ENCODE results near the gene LIN54. TPM values are rescaled to one million over a fixed set of nuclear protein-coding genes. Genes with fewer than 3 reads are reported as not detected.

Gene LIN54
- total and polyA plus RNA-seq, 2 of the 13 experiments (the other 11 are each of a cell fraction or from before 2014, with no cell fraction given), result 25.2 to 32.9 TPM

- no peak for TF ChIP-seq ZBTB26 (CRISPR knock-in tag; IDR thresholded peaks at IDR 0.05; ENCODE audit: borderline replicate concordance)
- 0 out of 2 replicates have a peak, but pooled peaks have one; percentile 43 for TF ChIP-seq FOXK1 (CRISPR knock-in tag; IDR thresholded peaks at IDR 0.05; ENCODE audit: borderline replicate concordance, low read depth)
- TF ChIP-seq ZNF136 (CRISPR knock-in tag; IDR thresholded peaks at IDR 0.05; ENCODE audit: low read depth), result no peak
- TF ChIP-seq PATZ1 (CRISPR knock-in tag; IDR thresholded peaks at IDR 0.05), result no peak
- peak; percentile 27; the same call in 1 of the 2 replicates for TF ChIP-seq ARID4A (CRISPR knock-in tag; IDR thresholded peaks at IDR 0.05; ENCODE audit: borderline replicate concordance)
- TF ChIP-seq CENPX (CRISPR knock-in tag; IDR thresholded peaks at IDR 0.05), result no peak
- no peak for TF ChIP-seq ZNF639 (CRISPR knock-in tag; conservative IDR thresholded peaks at IDR 0.05)
- TF ChIP-seq CBX1 (IDR thresholded peaks at IDR 0.05; ENCODE audit: low read depth), result no peak
- TF ChIP-seq POGK (CRISPR knock-in tag; conservative IDR thresholded peaks at IDR 0.05), result no peak
- TF ChIP-seq BRCA1 (CRISPR knock-in tag; IDR thresholded peaks at IDR 0.05), result no peak
- TF ChIP-seq ZMYM4 (CRISPR knock-in tag; IDR thresholded peaks at IDR 0.05), result no peak
- no peak for TF ChIP-seq ZNF317 (CRISPR knock-in tag; IDR thresholded peaks at IDR 0.05)
- no peak for TF ChIP-seq ZBTB33 (CRISPR knock-in tag; IDR thresholded peaks at IDR 0.05)
- no peak for TF ChIP-seq FOXP1 (IDR thresholded peaks at IDR 0.05)
- TF ChIP-seq FOXP1 (CRISPR knock-in tag; IDR thresholded peaks at IDR 0.05), result peak; percentile 34; the same call in 1 of the 2 replicates
Measured at GRCh38 chr4:82893942-82894341, 116.7 kb downstream of the LIN54 start (continued).
